ENCODE data around the gene NRXN3. TPM values are rescaled to one million over a fixed set of nuclear protein-coding genes. Genes with fewer than 3 reads are reported as not detected.

The NRXN3 gene
- total RNA-seq, 1 donor: 2.5 TPM

- Histone ChIP-seq H3K9me3 (ENCODE audit: low read depth, low read length) (no peaks in the 10 kb centered on the region), H3K27me3 (ENCODE audit: insufficient read depth, low read length) (no peaks in the 10 kb centered on the region), H2AFZ (ENCODE audit: low read length) (no peak overlapping the region), H3K36me3 (ENCODE audit: insufficient read depth, low read length) (no peaks in the 10 kb centered on the region), H3K4me1 (ENCODE audit: insufficient read depth, low read length) (no peaks in the 10 kb centered on the region), H3K4me2 (ENCODE audit: insufficient read depth, low read length) (no peak overlapping the region), H3K27ac (ENCODE audit: low read depth, low read length) (no peak overlapping the region), H4K20me1 (ENCODE audit: insufficient read depth, low read length) (no peaks in the 10 kb centered on the region), H3K79me2 (ENCODE audit: insufficient read depth, low read length) (no peaks in the 10 kb centered on the region), H3K4me3 (ENCODE audit: insufficient read depth, low read length) (no peak overlapping the region)
- DNase-seq (ENCODE audit: insufficient read length, low spot score, missing footprints): no peak
- TF ChIP-seq, protein P1, sequence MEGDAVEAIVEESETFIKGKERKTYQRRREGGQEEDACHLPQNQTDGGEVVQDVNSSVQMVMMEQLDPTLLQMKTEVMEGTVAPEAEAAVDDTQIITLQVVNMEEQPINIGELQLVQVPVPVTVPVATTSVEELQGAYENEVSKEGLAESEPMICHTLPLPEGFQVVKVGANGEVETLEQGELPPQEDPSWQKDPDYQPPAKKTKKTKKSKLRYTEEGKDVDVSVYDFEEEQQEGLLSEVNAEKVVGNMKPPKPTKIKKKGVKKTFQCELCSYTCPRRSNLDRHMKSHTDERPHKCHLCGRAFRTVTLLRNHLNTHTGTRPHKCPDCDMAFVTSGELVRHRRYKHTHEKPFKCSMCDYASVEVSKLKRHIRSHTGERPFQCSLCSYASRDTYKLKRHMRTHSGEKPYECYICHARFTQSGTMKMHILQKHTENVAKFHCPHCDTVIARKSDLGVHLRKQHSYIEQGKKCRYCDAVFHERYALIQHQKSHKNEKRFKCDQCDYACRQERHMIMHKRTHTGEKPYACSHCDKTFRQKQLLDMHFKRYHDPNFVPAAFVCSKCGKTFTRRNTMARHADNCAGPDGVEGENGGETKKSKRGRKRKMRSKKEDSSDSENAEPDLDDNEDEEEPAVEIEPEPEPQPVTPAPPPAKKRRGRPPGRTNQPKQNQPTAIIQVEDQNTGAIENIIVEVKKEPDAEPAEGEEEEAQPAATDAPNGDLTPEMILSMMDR (IDR thresholded peaks at IDR 0.05; ENCODE audit: extremely low read depth, low read depth, low read length): no peak
These were observed 1562.9 kb downstream of the NRXN3 start for GRCh38 chr14:79732911-79733655.

- no peaks in the 10 kb centered on the region for H3K27me3 ChIP-seq (ENCODE audit: insufficient read depth, low read length)
- no peak overlapping the region for H3K27ac ChIP-seq (ENCODE audit: low read depth, low read length)
- H3K9me3 ChIP-seq (ENCODE audit: low read depth, low read length): no peaks in the 10 kb centered on the region
- H3K79me2 ChIP-seq (ENCODE audit: insufficient read depth, low read length): no peaks in the 10 kb centered on the region
- H3K4me1 ChIP-seq (ENCODE audit: insufficient read depth, low read length): no peaks in the 10 kb centered on the region
- no peaks in the 10 kb centered on the region for H3K36me3 ChIP-seq (ENCODE audit: insufficient read depth, low read length)
- H3K4me2 ChIP-seq (ENCODE audit: insufficient read depth, low read length): no peak overlapping the region
- no peaks in the 10 kb centered on the region for H4K20me1 ChIP-seq (ENCODE audit: insufficient read depth, low read length)
- no peak overlapping the region for H2AFZ ChIP-seq (ENCODE audit: low read length)
- no peak for DNase-seq (ENCODE audit: insufficient read length, low spot score, missing footprints)
- TF ChIP-seq, protein P1 (IDR thresholded peaks at IDR 0.05; ENCODE audit: extremely low read depth, low read depth, low read length): no peak
- H3K4me3 ChIP-seq (ENCODE audit: insufficient read depth, low read length): no peak overlapping the region
These were observed 1564.0 kb downstream of the NRXN3 start for GRCh38 chr14:79734151-79734550.

GRCh38 chr14:79734656-79735055 lies 1564.5 kb downstream of the NRXN3 start:
- Histone ChIP-seq H3K4me1 (ENCODE audit: insufficient read depth, low read length) (no peaks in the 10 kb centered on the region), H2AFZ (ENCODE audit: low read length) (no peak overlapping the region), H3K36me3 (ENCODE audit: insufficient read depth, low read length) (no peaks in the 10 kb centered on the region), H4K20me1 (ENCODE audit: insufficient read depth, low read length) (no peaks in the 10 kb centered on the region), H3K27ac (ENCODE audit: low read depth, low read length) (no peak overlapping the region), H3K4me3 (ENCODE audit: insufficient read depth, low read length) (no peak overlapping the region), H3K9me3 (ENCODE audit: low read depth, low read length) (no peaks in the 10 kb centered on the region), H3K4me2 (ENCODE audit: insufficient read depth, low read length) (no peak overlapping the region), H3K79me2 (ENCODE audit: insufficient read depth, low read length) (no peaks in the 10 kb centered on the region), H3K27me3 (ENCODE audit: insufficient read depth, low read length) (no peaks in the 10 kb centered on the region)
- TF ChIP-seq, protein P1 (IDR thresholded peaks at IDR 0.05; ENCODE audit: extremely low read depth, low read depth, low read length): no peak
- no peak for DNase-seq (ENCODE audit: insufficient read length, low spot score, missing footprints)

- Histone ChIP-seq H4K20me1 (ENCODE audit: insufficient read depth, low read length) (no peaks in the 10 kb centered on the region), H2AFZ (ENCODE audit: low read length) (no peak overlapping the region), H3K79me2 (ENCODE audit: insufficient read depth, low read length) (no peaks in the 10 kb centered on the region), H3K4me3 (ENCODE audit: insufficient read depth, low read length) (no peak overlapping the region), H3K4me2 (ENCODE audit: insufficient read depth, low read length) (no peak overlapping the region), H3K27ac (ENCODE audit: low read depth, low read length) (no peak overlapping the region), H3K9me3 (ENCODE audit: low read depth, low read length) (no peaks in the 10 kb centered on the region), H3K4me1 (ENCODE audit: insufficient read depth, low read length) (no peaks in the 10 kb centered on the region), H3K27me3 (ENCODE audit: insufficient read depth, low read length) (no peaks in the 10 kb centered on the region), H3K36me3 (ENCODE audit: insufficient read depth, low read length) (no peaks in the 10 kb centered on the region)
- TF ChIP-seq, protein P1 (IDR thresholded peaks at IDR 0.05; ENCODE audit: extremely low read depth, low read depth, low read length): no peak
- no peak for DNase-seq (ENCODE audit: insufficient read length, low spot score, missing footprints)
These were observed 1564.9 kb downstream of the NRXN3 start for GRCh38 chr14:79735121-79735520.

All from osteoblast (primary cell).